ENCODE results near the gene IGHMBP2.

The IGHMBP2 gene

GRCh38 chr11:68940651-68941323 is 37.1 kb downstream of the IGHMBP2 start:
- H4K20me1 ChIP-seq (ENCODE audit: insufficient read depth, low read length): no peaks in the 10 kb centered on the region
- no peak overlapping the region for H3K4me3 ChIP-seq (ENCODE audit: low read depth, low read length, poor library complexity, severe bottlenecking)
- H3K9me2 ChIP-seq (ENCODE audit: low read depth, low read length): no peaks in the 10 kb centered on the region
- no peak overlapping the region for H3K9ac ChIP-seq (ENCODE audit: low read length)
- H2AFZ ChIP-seq (ENCODE audit: low read length): no peak overlapping the region
- H3K4me2 ChIP-seq (ENCODE audit: low read length): no peak overlapping the region
- H3K27me3 ChIP-seq (ENCODE audit: insufficient read depth, low read length): no peaks in the 10 kb centered on the region
- H3K36me3 ChIP-seq (ENCODE audit: insufficient read depth, low read length): peaks cover 30% of the 10 kb centered on the region
- TF ChIP-seq EZH2 (IDR thresholded peaks at IDR 0.05; ENCODE audit: borderline replicate concordance, low read length) (no peak), CTCF (IDR thresholded peaks at IDR 0.05; ENCODE audit: low read length) (no peak)
- no peaks in the 10 kb centered on the region for H3K79me2 ChIP-seq (ENCODE audit: insufficient read depth, low read length)
- no peaks in the 10 kb centered on the region for H3F3A ChIP-seq (ENCODE audit: insufficient read depth, low read length)
- H3K4me1 ChIP-seq (ENCODE audit: insufficient read depth, low read length, severe bottlenecking): no peaks in the 10 kb centered on the region
- H3K27ac ChIP-seq (ENCODE audit: low read depth, low read length, poor library complexity, severe bottlenecking): no peak overlapping the region
- H3K9me3 ChIP-seq (ENCODE audit: low read length): no peaks in the 10 kb centered on the region

- Histone ChIP-seq H3K36me3 (ENCODE audit: insufficient read depth, low read length) (peaks cover 22% of the 10 kb centered on the region), H3K4me3 (ENCODE audit: low read depth, low read length, poor library complexity, severe bottlenecking) (no peak overlapping the region), H2AFZ (ENCODE audit: low read length) (no peak overlapping the region), H4K20me1 (ENCODE audit: insufficient read depth, low read length) (no peaks in the 10 kb centered on the region), H3K9me3 (ENCODE audit: low read length) (no peaks in the 10 kb centered on the region), H3K27me3 (ENCODE audit: insufficient read depth, low read length) (no peaks in the 10 kb centered on the region), H3K4me1 (ENCODE audit: insufficient read depth, low read length, severe bottlenecking) (no peaks in the 10 kb centered on the region), H3K79me2 (ENCODE audit: insufficient read depth, low read length) (no peaks in the 10 kb centered on the region), H3K4me2 (ENCODE audit: low read length) (no peak overlapping the region), H3K27ac (ENCODE audit: low read depth, low read length, poor library complexity, severe bottlenecking) (no peak overlapping the region), H3K9ac (ENCODE audit: low read length) (no peak overlapping the region), H3F3A (ENCODE audit: insufficient read depth, low read length) (no peaks in the 10 kb centered on the region), H3K9me2 (ENCODE audit: low read depth, low read length) (no peaks in the 10 kb centered on the region)
- no peak for TF ChIP-seq EZH2 (IDR thresholded peaks at IDR 0.05; ENCODE audit: borderline replicate concordance, low read length)
- no peak for TF ChIP-seq CTCF (IDR thresholded peaks at IDR 0.05; ENCODE audit: low read length)
Observed at GRCh38 chr11:68941324-68942094, 37.8 kb downstream of the IGHMBP2 start.

GRCh38 chr11:68942095-68942620 is 38.5 kb downstream of the IGHMBP2 start:
- Histone ChIP-seq H3K79me2 (ENCODE audit: insufficient read depth, low read length) (no peaks in the 10 kb centered on the region), H3K4me1 (ENCODE audit: insufficient read depth, low read length, severe bottlenecking) (no peaks in the 10 kb centered on the region), H3K27ac (ENCODE audit: low read depth, low read length, poor library complexity, severe bottlenecking) (no peak overlapping the region), H3K4me2 (ENCODE audit: low read length) (no peak overlapping the region), H3K36me3 (ENCODE audit: insufficient read depth, low read length) (peaks cover 17% of the 10 kb centered on the region; the same call in 1 of the 2 replicates), H2AFZ (ENCODE audit: low read length) (no peak overlapping the region), H3K27me3 (ENCODE audit: insufficient read depth, low read length) (no peaks in the 10 kb centered on the region), H3K9me3 (ENCODE audit: low read length) (no peaks in the 10 kb centered on the region), H3F3A (ENCODE audit: insufficient read depth, low read length) (no peaks in the 10 kb centered on the region), H3K4me3 (ENCODE audit: low read depth, low read length, poor library complexity, severe bottlenecking) (no peak overlapping the region), H3K9ac (ENCODE audit: low read length) (no peak overlapping the region), H3K9me2 (ENCODE audit: low read depth, low read length) (no peaks in the 10 kb centered on the region), H4K20me1 (ENCODE audit: insufficient read depth, low read length) (no peaks in the 10 kb centered on the region)
- TF ChIP-seq EZH2 (IDR thresholded peaks at IDR 0.05; ENCODE audit: borderline replicate concordance, low read length) (no peak), CTCF (IDR thresholded peaks at IDR 0.05; ENCODE audit: low read length) (no peak)

Data from OCI-LY1 (cell line).